ENCODE results near the gene PLSCR3. TPM values are rescaled to one million over a fixed set of nuclear protein-coding genes. Genes with fewer than 3 reads are reported as not detected.

PLSCR3 gene
- total and polyA plus RNA-seq, 10 donors = 31.3 to 63.2 (median 46.1) TPM

GRCh38 chr17:7408863-7409262 lies 14.5 kb upstream of the PLSCR3 start:
- Histone ChIP-seq H3K4me1 (peaks cover 0 to 25% (median 9%) of the 10 kb centered on the region in 6 donors), H3K4me3 (peak overlapping the region in 1 of 8 donors; percentile 22), H3K27ac (no peak overlapping the region), H3K9me3 (no peaks in the 10 kb centered on the region), H3K27me3 (replicated peaks in 1 of 7) (peaks cover 0 to 30% (median 7%) of the 10 kb centered on the region in 7 donors), H3K36me3 (no peaks in the 10 kb centered on the region)
- 82 to 89% (median 87%) methylated on average over 1 to 6 of the region's 6 CpGs for WGBS, 5 donors
- DNase-seq = no peak
- TF ChIP-seq CTCF (IDR thresholded peaks at IDR 0.05 in 8 of 11, conservative IDR thresholded peaks at IDR 0.05 in 3 of 11) = no peak
- intact Hi-C loops (cut with DNase I; ENCODE audit: low total_unique reads) = no loop called here

DNA sequence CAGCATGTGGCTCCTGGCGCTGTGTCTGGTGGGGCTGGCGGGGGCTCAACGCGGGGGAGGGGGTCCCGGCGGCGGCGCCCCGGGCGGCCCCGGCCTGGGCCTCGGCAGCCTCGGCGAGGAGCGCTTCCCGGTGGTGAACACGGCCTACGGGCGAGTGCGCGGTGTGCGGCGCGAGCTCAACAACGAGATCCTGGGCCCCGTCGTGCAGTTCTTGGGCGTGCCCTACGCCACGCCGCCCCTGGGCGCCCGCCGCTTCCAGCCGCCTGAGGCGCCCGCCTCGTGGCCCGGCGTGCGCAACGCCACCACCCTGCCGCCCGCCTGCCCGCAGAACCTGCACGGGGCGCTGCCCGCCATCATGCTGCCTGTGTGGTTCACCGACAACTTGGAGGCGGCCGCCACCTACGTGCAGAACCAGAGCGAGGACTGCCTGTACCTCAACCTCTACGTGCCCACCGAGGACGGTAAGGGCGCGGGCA lies 14.0 kb upstream of the PLSCR3 start:
- DNase-seq = no peak
- WGBS, 5 donors = 60 to 82% (median 68%) methylated on average over 36 to 58 of the region's 58 CpGs
- Histone ChIP-seq H3K36me3 (no peaks in the 10 kb centered on the region), H3K4me3 (peak overlapping the region in 1 of 8 donors; percentile 22), H3K27me3 (replicated peaks in 1 of 7) (peaks cover 0 to 30% (median 7%) of the 10 kb centered on the region in 7 donors), H3K4me1 (peaks cover under 1 to 29% (median 13%) of the 10 kb centered on the region in 6 donors), H3K27ac (no peak overlapping the region), H3K9me3 (no peaks in the 10 kb centered on the region)
- intact Hi-C loops (cut with DNase I; ENCODE audit: low total_unique reads) = no loop called here
- TF ChIP-seq POLR2AphosphoS5 (IDR thresholded peaks at IDR 0.05) (no peak), CTCF (IDR thresholded peaks at IDR 0.05 in 8 of 11, conservative IDR thresholded peaks at IDR 0.05 in 3 of 11) (no peak), POLR2A (IDR thresholded peaks at IDR 0.05) (no peak)

DNA sequence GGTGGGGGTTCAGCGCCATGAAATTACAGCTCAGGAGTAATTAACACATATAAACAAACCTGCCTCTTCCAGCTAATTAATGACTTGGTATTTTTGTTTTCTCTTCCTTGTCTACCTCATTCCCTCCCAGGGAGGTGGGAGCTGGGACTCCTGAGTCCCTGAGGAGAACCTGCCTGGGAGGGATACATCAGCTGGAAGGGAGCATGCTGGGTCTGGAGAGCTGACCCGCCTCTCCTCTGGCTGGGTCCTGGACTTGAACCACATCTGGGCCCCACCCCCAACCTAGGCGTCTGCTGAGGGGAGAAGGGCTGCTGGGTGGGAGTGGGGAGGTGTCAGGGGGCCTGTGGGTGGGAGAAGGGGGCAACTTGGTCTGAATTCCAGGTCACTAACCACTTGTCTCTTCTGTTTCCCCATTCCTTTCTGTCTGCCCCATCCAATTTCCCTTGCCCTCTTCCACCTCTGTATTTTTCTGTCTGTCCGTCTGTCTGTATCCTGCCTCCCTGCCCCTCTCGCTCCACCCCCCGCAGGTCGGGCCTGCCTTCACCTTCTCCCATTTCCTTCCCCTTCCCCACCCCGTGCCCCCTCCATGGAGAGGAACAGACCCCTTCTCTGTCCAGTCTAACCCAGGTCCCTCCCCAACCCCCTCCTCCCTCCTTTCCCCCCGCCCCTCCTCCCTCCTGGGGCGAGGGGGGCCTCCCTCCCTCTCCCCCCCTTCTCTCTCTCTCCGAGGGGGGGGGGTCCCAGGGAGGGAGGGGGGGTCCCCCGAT lies 13.3 kb upstream of the PLSCR3 start, which contains the start of gene NLGN2:
Gene NLGN2 (plus strand): TSS at position 361 of the 767 bp plus-strand sequence. CDS start 411 bp downstream, outside the sequence.
- H3K9me3 ChIP-seq = no peaks in the 10 kb centered on the region
- 42 to 60% (median 46%) methylated on average over 8 to 11 of the region's 12 CpGs for WGBS, 5 donors
- no peak for DNase-seq
- H3K27ac ChIP-seq = no peak within 1 kb of the TSS
- peaks cover 6 to 35% (median 19%) of the 10 kb centered on the region in 6 donors for H3K4me1 ChIP-seq
- peaks cover 0 to 30% (median 7%) of the 10 kb centered on the region in 7 donors for H3K27me3 ChIP-seq (replicated peaks in 1 of 7)
- intact Hi-C loops (cut with DNase I; ENCODE audit: low total_unique reads) = no loop called here
- H3K4me3 ChIP-seq = peak within 1 kb of the TSS in 1 of 8 donors; percentile 22
- no peak for TF ChIP-seq POLR2A (IDR thresholded peaks at IDR 0.05)
- no peak for TF ChIP-seq CTCF (IDR thresholded peaks at IDR 0.05 in 8 of 11, conservative IDR thresholded peaks at IDR 0.05 in 3 of 11)
- no peak for TF ChIP-seq POLR2AphosphoS5 (IDR thresholded peaks at IDR 0.05)
- no peaks in the 10 kb centered on the region for H3K36me3 ChIP-seq

GRCh38 chr17:7407082-7407481 lies 12.8 kb upstream of the PLSCR3 start:
- DNase-seq = no peak
- H3K4me3 ChIP-seq = no peak overlapping the region
- no peak overlapping the region for H3K27ac ChIP-seq
- TF ChIP-seq POLR2A (IDR thresholded peaks at IDR 0.05) (no peak), CTCF (IDR thresholded peaks at IDR 0.05 in 8 of 11, conservative IDR thresholded peaks at IDR 0.05 in 3 of 11) (no peak), POLR2AphosphoS5 (IDR thresholded peaks at IDR 0.05) (no peak)
- peaks cover 8 to 41% (median 25%) of the 10 kb centered on the region in 6 donors for H3K4me1 ChIP-seq
- peaks cover 0 to 30% (median 7%) of the 10 kb centered on the region in 7 donors for H3K27me3 ChIP-seq (replicated peaks in 1 of 7)
- H3K36me3 ChIP-seq = no peaks in the 10 kb centered on the region
- H3K9me3 ChIP-seq = no peaks in the 10 kb centered on the region
- WGBS, 5 donors = 87 to 94% (median 90%) methylated on average over 13 of the region's 13 CpGs
- intact Hi-C loops (cut with DNase I; ENCODE audit: low total_unique reads) = no loop called here
